H1 (cell line): Measurements from ENCODE around the gene AGO3. TPM values are rescaled to one million over a fixed set of nuclear protein-coding genes. Genes with fewer than 3 reads are reported as not detected.

Experiments
- CTCF ChIA-PET: fragments of 300-600 bp; sonication (Branson Sonifier 250); formaldehyde crosslinking; loops from one replicate; lab custom pipeline; 2021; ENCODE audit not compliant: partially characterized antibody; lab: Charles Lee
- POLR2A ChIA-PET: fragments of 300-600 bp; sonication (Branson Sonifier 250); formaldehyde crosslinking; loops from one replicate; lab custom pipeline; 2021; ENCODE audit warnings: inconsistent platforms; ENCODE audit not compliant: partially characterized antibody; lab: Charles Lee
- DNase-seq, 2 experiments: peaks; one replicate each; pipeline versions ENCODE4 v3.0.0 to v3.0.0-alpha.2; 2010 to 2022; ENCODE audit warnings: low spot score in 2 of 2, low read depth in 1 of 2, mixed read lengths in 1 of 2
- FAIRE-seq: peaks from 2 replicates; lab custom pipeline; 2011; peaks lifted over from hg19 to GRCh38; lab: Jason Lieb, UNC
- H2AFZ ChIP-seq: 2 replicates; pipeline ENCODE4 v1.8.1; 2012; ENCODE audit warnings: low read length, inconsistent platforms
- H2AK5ac ChIP-seq: 2 replicates; pipeline ENCODE4 v1.6.1; 2013; ENCODE audit warnings: low read depth, low read length
- H2BK120ac ChIP-seq: replicated peaks from 2 replicates; pipeline ENCODE3; 2013; ENCODE audit warnings: low read depth, low read length, inconsistent platforms
- H2BK12ac ChIP-seq: 2 replicates; pipeline ENCODE4 v1.6.1; 2013; ENCODE audit warnings: low read depth, low read length
- H2BK15ac ChIP-seq: 2 replicates; pipeline ENCODE4 v1.6.1; 2013; ENCODE audit warnings: low read length
- H2BK20ac ChIP-seq: 2 replicates; pipeline ENCODE4 v1.6.1; 2013; ENCODE audit warnings: low read length
- H2BK5ac ChIP-seq: 2 replicates; pipeline ENCODE4 v1.6.1; 2013; ENCODE audit warnings: low read depth, low read length
- H3K14ac ChIP-seq: 2 replicates; pipeline ENCODE4 v1.6.1; 2013; ENCODE audit warnings: inconsistent platforms; ENCODE audit not compliant: insufficient read length
- H3K18ac ChIP-seq: 2 replicates; pipeline ENCODE4 v1.6.1; 2013; ENCODE audit warnings: low read length; ENCODE audit errors: extremely low read depth
- H3K23ac ChIP-seq: 2 replicates; pipeline ENCODE4 v1.6.1; 2013; ENCODE audit warnings: inconsistent platforms; ENCODE audit not compliant: insufficient read length
- H3K23me2 ChIP-seq: 2 replicates; pipeline ENCODE4 v1.6.1; 2013; ENCODE audit warnings: low read depth, low read length
- H3K27ac ChIP-seq: 2 replicates; pipeline ENCODE4 v1.6.1; 2011; ENCODE audit warnings: low read depth, low read length, inconsistent platforms
- H3K27me3 ChIP-seq, 4 experiments: replicated peaks in 1 of 4; 1 replicate in 1 of 4; 2 replicates in 3 of 4; pipeline versions ENCODE4 v1.6.1 to v1.8.1; 2011 to 2013; ENCODE audit warnings: low read length in 3 of 4, mild to moderate bottlenecking in 3 of 4, inconsistent platforms in 2 of 4, mixed read lengths in 2 of 4, moderate library complexity in 1 of 4; ENCODE audit not compliant: control insufficient read depth in 3 of 4, insufficient read depth in 3 of 4; ENCODE audit errors: extremely low read depth in 1 of 4
- H3K36me3 ChIP-seq, 4 experiments: 2 replicates each; pipeline versions ENCODE4 v1.6.1 to v1.8.1; 2011 to 2013; ENCODE audit warnings: mild to moderate bottlenecking in 4 of 4, low read length in 3 of 4, moderate library complexity in 2 of 4, control low read depth in 1 of 4, inconsistent platforms in 1 of 4; ENCODE audit not compliant: insufficient read depth in 4 of 4, control insufficient read depth in 2 of 4
- H3K4ac ChIP-seq: replicated peaks from 2 replicates; pipeline ENCODE3; 2013; ENCODE audit warnings: low read length, low read depth, mixed read lengths, inconsistent platforms; ENCODE audit not compliant: insufficient read length
- H3K4me1 ChIP-seq, 4 experiments: replicated peaks in 1 of 4; 1 replicate in 1 of 4; 2 replicates in 3 of 4; pipeline versions ENCODE4 v1.6.1 to v1.8.1; 2011 to 2013; ENCODE audit warnings: low read length in 3 of 4, inconsistent platforms in 2 of 4, mixed read lengths in 1 of 4; ENCODE audit not compliant: insufficient read depth in 4 of 4, control insufficient read depth in 3 of 4
- H3K4me2 ChIP-seq, 2 experiments: 2 replicates each; pipeline versions ENCODE4 v1.6.1 to v1.8.1; 2011 to 2013; ENCODE audit warnings: low read depth in 2 of 2, low read length in 2 of 2, control low read depth in 1 of 2, inconsistent platforms in 1 of 2, mild to moderate bottlenecking in 1 of 2; ENCODE audit not compliant: insufficient read depth in 1 of 2
- H3K4me3 ChIP-seq, 4 experiments: fragments of 200-600, 300-600 bp in 1 of 4; sonication (generic), shearing (Covaris generic), sonication (Bioruptor Twin) in 1 of 4; 2 replicates each; pipeline versions ENCODE4 v1.5.1 to v1.8.1; 2011 to 2016; ENCODE audit warnings: low read length in 4 of 4, low read depth in 3 of 4, control low read depth in 2 of 4, inconsistent platforms in 2 of 4, mild to moderate bottlenecking in 2 of 4, mixed read lengths in 1 of 4, moderate library complexity in 1 of 4; ENCODE audit not compliant: insufficient read depth in 2 of 4; ENCODE audit errors: extremely low read depth in 1 of 4
- H3K56ac ChIP-seq: replicated peaks from 2 replicates; pipeline ENCODE3; 2013; ENCODE audit warnings: low read depth, mild to moderate bottlenecking, mixed read lengths, low read length, inconsistent platforms; ENCODE audit not compliant: insufficient read length
- H3K79me1 ChIP-seq: 2 replicates; pipeline ENCODE4 v1.6.1; 2013; ENCODE audit warnings: low read depth, low read length, control low read depth
- H3K79me2 ChIP-seq, 2 experiments: 2 replicates each; pipeline versions ENCODE4 v1.6.1 to v1.8.1; 2012 to 2013; ENCODE audit warnings: low read length in 2 of 2, mild to moderate bottlenecking in 2 of 2, inconsistent platforms in 1 of 2; ENCODE audit not compliant: insufficient read depth in 2 of 2, control insufficient read depth in 1 of 2
- H3K9ac ChIP-seq, 4 experiments: replicated peaks in 1 of 4; 1 replicate in 1 of 4; 2 replicates in 3 of 4; pipeline versions ENCODE4 v1.6.1 to v1.8.1; 2011 to 2013; ENCODE audit warnings: low read depth in 3 of 4, low read length in 3 of 4, control low read depth in 2 of 4, mild to moderate bottlenecking in 2 of 4, moderate library complexity in 2 of 4, inconsistent platforms in 1 of 4; ENCODE audit errors: extremely low read depth in 1 of 4
- H3K9me3 ChIP-seq, 2 experiments: 2 replicates each; pipeline versions ENCODE4 v1.6.1 to v1.8.1; 2012 to 2013; ENCODE audit warnings: mild to moderate bottlenecking in 2 of 2, moderate library complexity in 2 of 2, control low read depth in 1 of 2, inconsistent platforms in 1 of 2, low read depth in 1 of 2, low read length in 1 of 2, mixed read lengths in 1 of 2; ENCODE audit not compliant: insufficient read depth in 2 of 2
- H4K20me1 ChIP-seq, 2 experiments: replicated peaks in 1 of 2; 2 replicates each; pipeline versions ENCODE3 to v1.8.1; 2011 to 2013; ENCODE audit warnings: inconsistent platforms in 2 of 2, low read length in 2 of 2, mild to moderate bottlenecking in 1 of 2; ENCODE audit not compliant: insufficient read depth in 2 of 2, control insufficient read depth in 1 of 2
- H4K5ac ChIP-seq: 2 replicates; pipeline ENCODE4 v1.6.1; 2013; ENCODE audit warnings: low read length, low read depth, mixed read lengths, inconsistent platforms; ENCODE audit not compliant: insufficient read length
- H4K8ac ChIP-seq: 2 replicates; pipeline ENCODE4 v1.8.0; 2013; ENCODE audit warnings: mild to moderate bottlenecking, moderate library complexity, low read length, inconsistent platforms; ENCODE audit not compliant: insufficient read depth; ENCODE audit errors: extremely low read depth
- H4K91ac ChIP-seq: replicated peaks from 2 replicates; pipeline ENCODE3; 2013; ENCODE audit warnings: low read length, mixed read lengths, inconsistent platforms; ENCODE audit not compliant: insufficient read length
- CREB1 ChIP-seq: IDR thresholded peaks from 2 replicates; pipeline ENCODE4 v1.6.1; 2012; ENCODE audit warnings: inconsistent platforms
- SIN3A ChIP-seq, 2 experiments: IDR thresholded peaks in 1 of 2; conservative IDR thresholded peaks in 1 of 2; 2 replicates each; pipeline ENCODE4 v1.6.1; 2011 to 2012; ENCODE audit warnings: low read length in 2 of 2, improper control_type of control experiment in 1 of 2, low read depth in 1 of 2, mild to moderate bottlenecking in 1 of 2
- WGBS, 2 experiments: shearing (Covaris generic) in 1 of 2; methylation state at CpG; one replicate each; pipeline versions ENCODE4 v1.1.6 to v1.1.7; 2013 to 2015; ENCODE audit warnings: low lambda C conversion rate in 2 of 2, mixed read lengths in 2 of 2, inconsistent platforms in 1 of 2, low coverage in 1 of 2, missing lambda C conversion rate in 1 of 2; ENCODE audit not compliant: insufficient replicate concordance in 2 of 2, insufficient coverage in 1 of 2, insufficient read length in 1 of 2; ENCODE audit errors: extremely low coverage in 1 of 2, missing lambda C conversion rate in 1 of 2; 5-methylcytosine and 5-hydroxymethylcytosine counted together
- polyA plus RNA-seq, 7 experiments: library from polyadenylated mRNA; depleted of rRNA in 3 of 7; stranded (reverse) in 5 of 7; unstranded in 2 of 7; fragments of >200 nt in 5 of 7; fragments of 200-250 nt in 2 of 7; gene quantifications; 1 replicate in 5 of 7; 2 replicates in 1 of 7; 4 replicates in 1 of 7; pipeline versions ENCODE4 v1.2.1 to v1.2.3, GENCODE V29; 2011 to 2013; ENCODE audit warnings: missing spikeins in 2 of 7, mixed read lengths in 2 of 7
- total RNA-seq: library from RNA; stranded (reverse); fragmentation: NEBNext Ultra II Directional; extraction: Animal tissue kit (Norgen Biotek cat#: 25700); gene quantifications from 2 replicates; pipeline ENCODE4 v1.2.1, GENCODE V29; 2021

The AGO3 gene
- total and polyA plus RNA-seq, 2 of the 8 experiments (the other 6 are each of a cell fraction or from before 2014, with no cell fraction given), result 10.7 to 26.4 TPM

DNA sequence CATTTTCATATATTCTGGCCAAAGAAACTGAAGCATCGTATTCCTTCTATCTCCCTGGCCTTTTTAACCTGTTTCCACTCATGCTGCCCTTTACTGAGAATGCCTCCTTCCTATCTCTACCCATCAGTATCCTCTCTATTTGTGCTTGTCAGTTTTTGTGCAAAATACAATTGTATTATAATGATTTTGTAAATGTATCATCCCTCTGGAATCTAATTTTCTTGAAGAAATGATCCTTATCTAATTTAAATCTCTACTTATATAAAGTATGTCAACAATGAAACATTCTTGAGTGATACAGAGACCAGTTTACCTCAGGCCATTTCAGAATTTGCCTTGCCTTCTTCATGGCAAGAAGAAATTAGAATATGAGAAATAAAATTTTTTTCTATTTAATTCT, 93.9 kb downstream of the AGO3 start:
- Histone ChIP-seq H3K27me3 (no peaks in the 10 kb centered on the region), H2BK20ac (no peak overlapping the region), H4K91ac (no peak overlapping the region), H3K9me3 (no peaks in the 10 kb centered on the region), H3K4me1 (no peaks in the 10 kb centered on the region), H3K56ac (no peak overlapping the region), H3K23me2 (no peaks in the 10 kb centered on the region), H3K79me2 (no peaks in the 10 kb centered on the region), H2BK120ac (no peak overlapping the region), H3K27ac (no peak overlapping the region), H3K23ac (no peak overlapping the region), H4K20me1 (no peaks in the 10 kb centered on the region), H3K4ac (no peak overlapping the region), H3K18ac (no peak overlapping the region), H2AK5ac (no peak overlapping the region), H3K4me2 (no peak overlapping the region), H2BK5ac (no peak overlapping the region), H3K79me1 (no peaks in the 10 kb centered on the region), H3K36me3 (peaks cover 0 to 11% (median 5%) of the 10 kb centered on the region in 4 experiments; a peak in 2 of 8 replicates), H3K4me3 (no peak overlapping the region), H4K5ac (no peak overlapping the region), H2AFZ (no peak overlapping the region), H2BK12ac (no peak overlapping the region), H3K9ac (no peak overlapping the region), H4K8ac (no peak overlapping the region), H3K14ac (no peak overlapping the region), H2BK15ac (no peak overlapping the region)
- ChIA-PET POLR2A (no interaction called here), CTCF (no interaction called here)
- 96% methylated on average over 1 of the region's 1 CpG; no CpG with 5 or more reads in 1 of the 2 experiments for WGBS, 2 experiments
- DNase-seq, result no peak
- no peak for FAIRE-seq
- TF ChIP-seq SIN3A (conservative IDR thresholded peaks at IDR 0.05 in 1 of 2, IDR thresholded peaks at IDR 0.05 in 1 of 2; ENCODE audit: low read depth in 1 of 2, low read length in 2 of 2), result no peak
- TF ChIP-seq CREB1, result no peak
